ENCODE data around the gene SEMA3B.

- TF ChIP-seq GATA2 (IDR thresholded peaks at IDR 0.05; ENCODE audit: low read depth, low read length) (no peak), GATA3 (IDR thresholded peaks at IDR 0.05; ENCODE audit: low read depth, low read length) (no peak)
These were observed 51.1 kb downstream of the SEMA3B start for GRCh38 chr3:50319894-50320625.

All from SH-SY5Y (cell line).